Stimulated activated CD4-positive, alpha-beta T cell treated with anti-CD3 and anti-CD28 coated beads, TNF-alpha, amount 100 ng/mL, for 48 hours (primary cell): Measurements from ENCODE around the gene NRXN2.

ENCODE experiments used
- DNase-seq, 3 donors: peaks; one replicate each; pipeline ENCODE4 v3.0.0-alpha.2; 2020; ENCODE audit warnings: low read depth in 3 of 3

NRXN2 gene

DNA sequence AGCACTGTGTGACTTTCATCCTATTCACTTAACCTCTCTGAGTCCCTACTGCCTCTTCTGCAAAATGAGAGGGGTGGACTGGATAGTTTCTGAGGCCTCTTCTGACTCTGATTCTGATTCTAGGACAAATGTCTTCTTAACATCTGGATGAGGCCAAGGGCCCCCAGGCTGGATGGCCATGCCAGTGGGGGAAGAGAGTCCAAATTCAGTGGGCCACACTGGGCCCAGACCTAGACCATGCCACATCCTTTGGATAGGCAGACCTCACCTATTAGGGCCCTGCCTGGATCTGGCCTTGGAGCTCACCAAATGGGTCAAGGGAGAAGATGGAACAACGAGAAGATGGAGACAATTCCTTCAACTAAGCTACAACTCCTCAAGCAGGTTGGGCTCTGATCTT, 24.6 kb downstream of the NRXN2 start:
- DNase-seq: no peak

DNA sequence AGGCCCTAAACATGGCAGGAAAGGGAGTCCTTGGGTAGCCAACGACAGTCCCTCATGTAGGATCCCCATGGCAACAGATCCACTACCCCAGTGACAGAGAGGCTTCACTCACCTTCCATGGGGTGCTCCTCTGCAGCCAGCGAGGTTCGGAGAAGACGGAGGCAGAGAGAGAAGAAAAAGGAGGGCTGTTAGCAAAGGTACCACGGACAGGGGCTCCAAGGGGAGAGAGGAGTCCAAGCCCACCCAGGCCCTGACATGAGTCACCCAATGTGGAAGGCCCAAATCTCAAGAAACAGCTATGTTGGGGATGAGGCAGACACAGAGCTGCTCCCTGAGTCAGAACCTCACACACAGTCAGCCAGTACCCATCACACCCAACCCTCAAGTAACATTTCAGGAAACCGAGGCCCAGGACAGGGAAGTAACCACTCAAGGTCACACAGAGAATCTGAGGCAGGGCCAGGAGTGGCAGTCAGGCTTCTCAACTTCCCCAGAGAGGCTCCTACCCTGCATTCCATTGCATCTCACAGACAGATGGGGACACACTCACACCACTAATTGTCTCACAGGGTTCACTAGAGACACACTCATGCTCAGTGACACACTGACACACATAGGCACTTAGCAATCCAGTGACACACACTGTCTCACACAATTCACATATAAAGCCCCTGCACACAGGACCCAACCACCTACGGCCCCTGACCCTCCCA, 25.2 kb downstream of the NRXN2 start:
- no peak for DNase-seq

DNA sequence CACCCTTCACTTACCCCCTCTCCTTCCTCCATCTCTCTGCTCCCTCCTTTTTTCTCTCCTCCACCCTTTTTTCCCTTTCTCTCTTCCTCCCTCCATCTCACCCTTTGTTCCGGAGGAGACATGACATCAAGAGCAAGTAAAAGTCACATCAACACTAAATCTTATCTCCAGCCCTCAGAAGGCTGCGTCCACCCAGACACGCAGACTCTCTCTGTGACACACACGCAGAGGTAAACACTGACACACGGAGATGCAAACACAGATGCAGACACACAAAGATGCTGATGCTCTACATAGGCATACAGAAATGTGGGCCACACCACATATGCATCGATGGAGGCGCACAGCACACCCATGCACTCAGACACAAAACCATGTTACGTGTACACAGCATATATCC, 27.0 kb downstream of the NRXN2 start:
- DNase-seq: no peak

DNA sequence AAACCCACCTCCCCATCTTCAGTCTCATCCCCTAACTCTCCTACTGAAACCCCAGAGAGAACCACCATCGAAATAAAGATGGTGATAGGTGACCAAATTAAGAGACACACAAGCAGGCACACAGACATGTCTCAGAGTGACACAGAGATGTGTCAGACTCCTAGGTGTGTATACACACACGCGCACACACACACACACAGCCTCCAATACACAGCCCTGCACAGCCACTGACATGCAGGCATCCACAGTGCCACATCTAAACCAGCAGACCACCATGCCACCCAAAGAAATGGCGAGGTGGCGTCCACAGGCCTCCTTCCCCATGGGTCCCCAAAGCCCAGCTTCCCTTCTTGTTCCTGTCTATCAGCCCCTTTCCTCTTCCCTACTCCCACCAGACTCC, 27.4 kb downstream of the NRXN2 start:
- no peak for DNase-seq

DNA sequence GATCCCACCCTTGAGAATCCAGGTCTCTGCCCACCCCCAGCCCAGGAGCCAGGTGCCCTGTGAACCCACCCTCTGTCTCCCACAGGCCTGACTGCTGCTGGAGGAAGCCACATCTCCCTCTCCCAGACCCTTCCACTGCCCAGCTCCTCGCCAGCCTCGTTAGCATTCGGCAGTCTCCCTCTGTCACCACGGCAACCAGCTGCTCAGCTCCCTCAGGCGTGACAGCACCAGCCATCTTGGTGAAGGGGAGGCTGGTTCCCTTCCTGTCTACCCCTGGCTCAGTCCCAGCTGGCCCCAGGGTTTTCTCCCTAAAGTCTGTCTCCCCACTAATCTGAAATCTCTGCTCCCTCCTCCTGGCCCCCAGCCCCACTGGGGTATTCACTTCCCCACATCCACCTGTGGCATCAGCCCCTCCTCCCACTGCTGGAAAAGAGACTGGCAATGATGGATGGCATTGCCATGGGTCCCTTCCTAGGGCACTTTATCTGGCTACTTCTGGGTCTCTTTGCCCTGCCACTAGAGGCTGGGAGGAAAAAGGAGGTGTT, 28.1 kb downstream of the NRXN2 start:
- no peak for DNase-seq

DNA sequence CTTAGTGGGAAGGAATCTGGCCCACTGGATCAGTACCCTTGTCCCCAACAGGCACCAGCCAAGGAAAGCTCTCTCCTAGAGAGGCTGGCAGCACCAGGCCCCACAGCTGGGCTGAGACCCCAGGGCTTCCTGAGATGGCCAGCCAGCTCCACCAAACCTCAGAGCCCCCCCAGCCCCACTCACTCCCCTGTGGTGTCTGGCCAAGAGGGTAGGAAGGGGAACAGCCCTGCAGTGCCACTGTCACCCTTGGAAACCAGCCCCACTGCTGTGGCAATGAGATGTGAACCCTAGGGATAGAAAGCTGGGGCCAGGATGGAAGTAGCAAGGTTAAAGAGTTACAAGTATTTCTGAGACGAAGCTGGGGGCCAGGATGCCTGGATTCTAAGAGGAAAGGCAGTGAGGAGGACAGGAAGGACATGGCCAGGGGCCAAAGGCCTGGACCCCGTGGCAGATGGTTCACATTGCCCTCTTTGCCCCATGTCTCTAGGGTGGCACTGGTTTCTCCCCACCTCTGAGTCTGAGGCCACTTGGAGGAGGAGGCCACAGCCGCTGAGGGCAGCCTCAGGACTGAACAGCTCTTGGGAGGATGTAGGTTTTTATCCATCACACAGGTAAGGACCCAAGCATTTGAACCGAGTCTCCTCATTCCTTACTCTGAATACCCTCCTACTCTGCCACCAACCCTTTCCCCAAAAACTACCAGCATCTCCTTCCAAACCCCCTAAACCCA, 28.8 kb downstream of the NRXN2 start:
- DNase-seq: no peak

DNA sequence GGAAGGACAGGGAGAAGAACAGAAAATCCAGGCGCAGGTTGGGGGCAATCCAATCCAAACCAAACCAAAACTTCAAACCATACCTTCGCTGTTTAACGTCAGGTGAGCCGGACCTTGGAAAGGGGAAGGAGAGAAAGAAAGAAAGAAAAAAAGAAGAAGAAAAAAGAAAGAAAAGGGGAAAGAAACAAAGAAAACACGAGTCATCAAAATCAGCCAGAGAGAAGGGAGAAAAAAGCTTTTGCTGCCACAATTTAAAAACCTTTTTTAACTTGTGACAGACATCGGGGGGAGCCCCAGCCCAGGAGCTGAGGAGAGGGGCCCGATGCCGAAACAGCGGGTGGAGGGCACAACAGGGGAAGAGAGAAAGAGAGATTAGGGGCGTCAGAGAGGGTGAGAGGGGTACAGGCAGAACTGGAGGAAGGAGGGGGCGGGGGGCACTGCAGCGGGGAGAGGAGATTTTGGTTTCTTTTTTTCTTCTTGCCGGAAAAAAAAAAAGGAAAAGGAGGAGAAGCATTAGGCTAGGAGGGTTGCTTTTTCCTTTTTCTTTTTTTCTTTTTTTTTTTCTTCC, 30.1 kb downstream of the NRXN2 start:
- DNase-seq: no peak

DNA sequence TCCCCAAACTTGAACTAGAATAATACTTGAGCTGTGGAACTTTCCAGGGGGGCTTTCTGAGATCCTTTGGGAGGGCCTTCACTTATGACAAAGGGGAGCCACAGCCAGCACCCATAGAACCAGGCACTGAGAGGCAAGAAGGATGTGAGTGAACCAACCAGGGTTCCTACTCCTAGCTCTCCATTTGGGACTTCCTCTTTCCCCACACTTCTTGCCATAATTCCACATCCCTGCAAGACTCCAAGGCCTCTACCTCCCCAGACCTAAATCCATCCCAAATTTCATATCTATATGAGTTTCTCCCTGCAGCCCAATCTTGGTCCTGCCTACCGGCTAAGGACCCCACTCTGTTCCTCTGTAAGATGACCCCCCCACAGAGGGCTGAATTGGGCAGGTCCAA, 31.5 kb downstream of the NRXN2 start:
- DNase-seq: no peak

DNA sequence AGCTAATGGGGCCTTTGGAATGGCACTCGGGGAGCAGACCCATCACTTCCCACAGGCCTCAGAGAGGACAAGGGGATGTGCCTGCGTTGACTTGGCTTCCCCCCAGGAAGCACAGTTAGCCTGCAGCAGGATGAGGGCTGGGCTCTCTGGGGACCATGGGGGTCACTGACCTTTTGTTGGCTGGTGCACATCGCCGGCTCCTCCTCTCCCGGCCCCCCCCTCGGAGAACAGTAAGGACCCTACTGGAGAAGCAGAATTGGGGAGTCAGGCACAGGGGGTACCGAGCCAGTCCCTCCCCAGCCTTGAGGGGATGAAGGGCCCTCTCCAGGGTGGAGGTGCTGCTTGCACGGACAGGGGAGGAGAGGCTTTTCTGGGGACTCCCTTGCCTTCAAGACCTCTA, 32.8 kb downstream of the NRXN2 start:
- DNase-seq: no peak

DNA sequence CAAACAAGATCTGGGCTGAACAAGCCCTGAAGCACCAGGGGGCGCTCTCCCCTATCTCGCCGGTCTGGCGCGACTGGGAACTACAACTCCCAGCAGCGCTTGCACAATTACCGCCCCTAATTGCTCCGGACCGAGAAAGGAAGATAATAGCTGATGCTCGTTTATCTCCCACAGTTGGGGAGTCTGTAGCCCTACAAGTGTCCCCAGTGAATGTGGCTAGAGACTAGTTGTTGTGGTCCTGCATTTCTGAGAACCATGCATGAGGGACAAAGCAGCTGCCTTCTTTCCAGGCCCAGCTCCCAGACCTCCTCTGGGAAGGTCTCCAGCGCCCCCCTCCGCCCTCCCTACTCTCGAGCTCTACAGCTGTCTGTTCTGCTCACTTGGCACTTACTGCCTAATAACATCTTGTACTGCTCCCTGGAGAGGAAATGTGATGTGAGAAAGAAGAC, 34.4 kb downstream of the NRXN2 start:
- peak; percentile 81 to 96 (median 88) for DNase-seq

DNA sequence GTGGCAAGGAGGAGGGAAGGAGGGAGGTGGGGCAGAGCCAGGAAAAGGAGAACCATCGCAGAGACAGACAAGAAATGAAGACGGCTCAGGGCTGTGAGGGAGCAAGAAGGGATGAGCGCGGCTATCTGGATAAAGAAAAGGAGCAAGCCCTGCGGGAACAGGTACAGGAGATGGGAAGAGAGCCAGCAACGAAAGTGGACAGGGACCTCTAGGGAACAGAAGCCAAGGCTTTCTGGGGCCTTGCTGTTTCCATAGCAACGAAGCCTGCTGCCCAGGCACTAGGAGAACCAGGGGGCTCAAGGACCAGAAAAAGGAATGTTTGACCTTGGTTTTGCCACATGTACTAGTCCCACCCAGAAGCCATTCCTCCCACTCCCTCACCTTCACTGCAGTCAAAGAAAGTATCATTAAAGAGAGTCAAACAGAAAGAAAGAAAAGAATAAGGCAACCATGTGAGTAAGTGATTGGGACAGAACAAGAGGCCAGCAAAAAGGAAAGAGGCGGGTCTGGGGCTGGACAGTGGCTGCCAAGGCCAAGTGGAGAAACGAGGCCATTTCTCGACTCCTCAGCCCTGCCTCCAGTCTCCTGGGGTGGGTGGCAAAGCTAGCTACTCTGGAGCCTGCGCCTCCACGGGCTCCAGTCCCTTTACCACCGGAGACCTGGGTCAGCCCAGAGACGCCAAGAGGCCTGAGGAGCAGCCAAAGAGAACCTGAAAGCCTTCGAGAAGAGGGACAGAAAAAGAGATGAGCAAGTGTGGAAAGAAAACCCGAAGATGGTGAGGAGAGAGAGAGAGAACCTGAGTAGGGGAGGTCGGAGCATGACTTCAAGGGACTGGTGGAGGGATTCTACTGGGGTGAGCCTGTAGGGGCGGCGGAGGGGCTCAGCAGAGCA, 35.1 kb downstream of the NRXN2 start:
- DNase-seq: no peak

DNA sequence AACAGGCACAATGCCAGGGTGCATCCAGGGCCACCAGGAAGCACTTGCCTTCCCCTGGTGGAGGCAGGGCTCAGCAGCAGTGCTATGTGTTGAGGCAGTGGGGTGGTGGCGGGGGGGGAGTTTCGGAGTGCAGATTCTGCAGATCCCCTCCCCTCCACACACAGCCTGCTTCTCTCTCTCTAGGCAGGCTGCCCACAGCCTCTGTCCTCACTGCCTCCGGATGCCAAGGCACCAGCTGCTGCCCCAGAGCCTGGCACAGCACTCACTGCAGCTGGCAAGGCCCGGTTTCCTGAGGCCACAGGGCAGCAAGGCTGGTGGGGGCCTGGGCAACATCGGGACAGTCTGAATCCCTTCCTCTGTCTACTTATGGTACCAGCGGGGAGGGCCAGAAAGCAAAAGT, 35.8 kb downstream of the NRXN2 start:
- DNase-seq: no peak

DNA sequence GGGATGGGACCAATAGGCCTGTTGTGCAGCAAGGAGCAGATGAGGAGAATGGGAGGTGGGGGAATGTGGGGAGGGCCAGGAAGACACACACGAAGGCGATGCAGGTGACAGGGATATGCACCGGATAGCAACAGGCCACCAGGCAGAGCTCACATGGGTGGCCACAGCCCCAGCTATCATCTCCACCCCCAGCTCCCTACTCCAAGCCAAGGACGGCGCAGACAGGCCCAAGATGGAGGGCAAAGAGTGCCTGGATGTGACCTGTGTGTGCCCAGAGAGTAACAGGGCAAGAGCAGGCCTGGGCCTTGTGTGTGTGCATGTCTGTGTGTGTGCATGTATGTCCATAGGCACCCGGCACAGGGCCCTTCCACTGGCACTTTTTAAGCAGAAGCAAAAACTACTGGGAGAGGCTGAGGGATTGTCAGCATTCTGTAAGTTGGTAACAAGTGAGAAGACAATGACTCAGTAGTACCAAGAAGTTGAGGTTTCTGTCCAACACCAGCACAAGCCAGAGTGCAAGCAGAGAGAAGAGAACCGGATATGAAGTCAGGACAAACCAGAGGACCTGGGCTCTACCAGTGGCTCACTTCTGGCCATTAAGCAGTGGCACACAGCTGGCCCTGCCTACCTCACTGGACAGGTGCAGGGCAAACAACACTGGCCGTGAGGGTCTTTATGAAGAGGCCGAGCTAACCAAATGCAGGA, 36.4 kb downstream of the NRXN2 start:
- DNase-seq: no peak

DNA sequence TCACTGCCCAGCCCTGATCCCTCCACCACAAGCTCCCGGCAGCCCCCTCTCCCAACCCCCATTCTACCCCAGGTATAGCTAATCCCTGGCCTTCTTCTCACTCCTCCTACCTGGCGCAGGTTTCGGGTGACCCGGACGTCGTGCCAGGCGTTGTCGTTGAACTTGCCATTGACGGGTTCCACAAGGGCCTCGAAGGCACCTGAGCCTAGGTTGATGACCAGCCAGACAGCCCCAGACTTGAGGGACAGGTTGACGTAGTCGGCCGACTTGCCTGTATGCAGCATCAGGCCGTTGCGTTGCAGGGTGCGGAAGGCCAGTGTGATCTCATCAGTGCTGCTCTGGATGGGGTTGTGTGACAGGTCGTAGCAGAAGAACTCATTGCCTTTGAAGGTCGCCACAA, 37.5 kb downstream of the NRXN2 start:
- no peak for DNase-seq

DNA sequence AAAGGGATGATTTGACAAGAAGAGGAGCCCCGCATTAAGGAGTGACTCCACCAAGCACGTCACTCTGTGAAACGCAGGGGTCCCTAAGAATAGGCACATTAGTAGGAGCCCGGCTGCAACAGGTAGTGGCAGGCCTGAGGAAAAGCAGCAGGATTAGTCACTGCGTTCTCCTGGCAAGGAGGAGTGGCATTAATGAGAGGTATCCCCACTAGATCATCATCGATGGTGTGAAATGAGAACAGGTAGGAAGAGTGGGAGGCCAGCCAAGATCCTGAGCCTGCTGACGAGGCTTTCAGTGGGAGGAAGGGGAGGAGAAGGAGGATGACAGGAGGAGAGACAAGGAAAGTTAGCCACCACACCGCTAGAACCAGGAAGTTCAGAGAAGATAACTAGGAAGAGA, 38.6 kb downstream of the NRXN2 start:
- DNase-seq: no peak

DNA sequence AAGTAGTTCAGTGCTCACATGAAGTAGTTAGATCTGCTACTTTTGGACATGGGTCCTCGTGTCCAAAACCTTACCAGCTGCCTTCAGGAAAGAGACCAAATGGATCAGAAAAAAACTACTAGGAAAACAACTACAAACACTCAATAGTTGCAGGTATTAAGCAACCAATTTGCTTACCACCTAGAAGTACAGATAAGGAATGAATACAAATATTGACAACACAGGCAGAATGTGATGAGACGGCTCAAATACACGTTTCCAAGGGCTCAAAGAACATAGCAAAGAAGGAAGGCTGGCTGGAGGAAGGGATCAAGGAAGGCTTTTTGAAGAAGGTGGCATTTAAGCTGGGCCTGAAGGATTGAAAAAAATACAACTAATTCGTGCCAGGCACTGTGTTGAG, 41.8 kb downstream of the NRXN2 start:
- DNase-seq: no peak

DNA sequence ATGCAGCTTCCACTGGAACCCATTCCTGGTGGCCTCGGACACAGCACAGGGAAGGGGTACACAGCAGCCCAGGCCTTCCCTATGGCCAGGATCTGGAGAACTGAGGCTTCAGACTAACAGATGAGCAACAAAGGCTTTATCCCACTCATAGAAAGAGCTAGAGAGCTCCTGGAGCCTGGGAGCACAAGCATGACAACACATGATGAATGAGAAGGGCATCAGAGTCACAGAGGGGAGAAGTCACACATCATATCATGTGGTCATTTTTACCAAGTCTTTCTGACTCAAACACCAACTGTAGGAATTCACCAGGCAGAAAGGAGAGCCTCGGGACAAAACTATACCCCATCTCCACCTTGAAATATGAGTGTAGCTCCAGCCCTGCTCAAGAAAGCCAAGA, 43.2 kb downstream of the NRXN2 start:
- DNase-seq: no peak

DNA sequence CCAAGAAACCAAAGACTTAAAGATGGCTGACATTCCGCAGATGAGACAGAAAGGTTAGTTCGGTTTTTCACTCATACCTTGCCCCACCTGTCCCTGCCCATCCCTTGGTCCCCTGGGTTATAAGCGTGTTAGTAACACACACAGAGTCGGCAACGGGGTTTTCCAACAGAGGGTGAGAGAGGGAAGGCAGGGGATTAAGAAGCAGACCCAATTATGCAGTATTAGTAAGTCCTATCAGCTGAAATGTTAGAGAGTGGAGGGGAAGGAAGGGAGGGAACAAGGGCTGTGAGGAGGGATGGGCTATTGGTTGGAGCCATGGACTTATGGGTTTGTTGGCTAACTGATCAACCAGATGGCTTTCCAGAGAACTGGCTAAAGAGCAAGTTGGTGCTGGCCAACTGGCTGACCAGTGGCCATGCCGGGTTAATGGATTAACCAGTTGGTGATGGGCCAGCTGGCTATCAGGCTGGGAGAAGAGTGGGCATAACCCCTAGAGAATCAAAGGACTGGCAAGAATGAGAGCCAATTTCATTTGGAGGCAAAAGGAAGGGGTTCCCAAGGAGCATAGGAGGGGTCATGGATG, 45.5 kb downstream of the NRXN2 start:
- no peak for DNase-seq

DNA sequence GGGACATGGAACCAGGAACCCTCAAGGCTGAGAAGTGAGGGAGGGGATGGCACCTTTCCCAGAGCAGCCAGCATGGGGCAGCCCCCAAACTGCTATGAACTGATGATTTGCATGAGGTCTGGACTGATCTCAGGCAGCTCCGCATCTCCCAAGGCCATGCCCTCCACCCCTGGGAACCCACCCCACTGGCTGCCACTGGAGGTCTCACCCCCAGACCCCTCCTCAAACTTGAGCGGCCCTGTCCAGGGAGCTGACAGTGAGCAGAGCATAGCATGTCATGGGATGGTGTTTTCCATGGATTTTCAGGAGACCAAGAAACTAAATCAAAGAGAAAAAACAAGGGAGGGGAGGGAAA, 46.8 kb downstream of the NRXN2 start:
- DNase-seq: no peak

DNA sequence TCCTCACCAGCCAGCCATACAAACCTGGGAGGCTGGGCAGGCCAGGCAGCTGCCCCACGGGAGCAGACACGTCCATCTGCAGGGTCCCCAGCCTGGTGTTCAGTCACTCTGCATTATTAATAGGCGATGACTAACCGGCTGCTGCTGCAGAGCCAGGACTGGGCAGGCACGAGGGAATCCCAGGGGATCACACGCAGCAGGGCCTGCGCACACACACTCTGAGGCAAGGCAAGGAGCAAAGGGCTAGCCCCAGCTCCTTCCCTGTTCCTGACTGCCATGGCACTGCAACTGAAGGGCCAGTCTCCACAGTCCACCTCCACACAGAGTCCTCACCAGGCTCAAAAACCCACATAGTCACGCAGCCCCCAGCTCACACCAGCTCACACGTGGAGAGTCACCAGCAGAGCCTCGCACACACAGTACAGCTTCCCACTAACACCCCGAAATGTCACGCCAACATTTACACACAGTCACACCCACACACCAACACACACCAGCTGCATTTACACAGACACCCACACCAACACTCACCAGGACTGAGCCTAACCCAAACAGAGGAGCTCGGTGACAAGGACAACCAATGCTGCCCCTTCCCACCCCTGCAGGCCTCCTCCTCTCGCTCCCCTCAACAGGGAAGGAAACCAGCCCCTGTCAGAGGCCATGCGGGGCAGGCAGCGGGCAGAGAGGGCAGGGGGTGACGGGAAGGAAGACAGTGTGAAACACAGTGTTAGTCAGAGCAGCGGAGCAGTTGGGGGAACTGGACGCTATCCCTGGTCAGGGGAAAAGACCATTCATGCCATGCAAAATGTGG, 47.3 kb downstream of the NRXN2 start:
- no peak for DNase-seq
